ENCODE data around the gene PRSS22.

Gene PRSS22

DNA sequence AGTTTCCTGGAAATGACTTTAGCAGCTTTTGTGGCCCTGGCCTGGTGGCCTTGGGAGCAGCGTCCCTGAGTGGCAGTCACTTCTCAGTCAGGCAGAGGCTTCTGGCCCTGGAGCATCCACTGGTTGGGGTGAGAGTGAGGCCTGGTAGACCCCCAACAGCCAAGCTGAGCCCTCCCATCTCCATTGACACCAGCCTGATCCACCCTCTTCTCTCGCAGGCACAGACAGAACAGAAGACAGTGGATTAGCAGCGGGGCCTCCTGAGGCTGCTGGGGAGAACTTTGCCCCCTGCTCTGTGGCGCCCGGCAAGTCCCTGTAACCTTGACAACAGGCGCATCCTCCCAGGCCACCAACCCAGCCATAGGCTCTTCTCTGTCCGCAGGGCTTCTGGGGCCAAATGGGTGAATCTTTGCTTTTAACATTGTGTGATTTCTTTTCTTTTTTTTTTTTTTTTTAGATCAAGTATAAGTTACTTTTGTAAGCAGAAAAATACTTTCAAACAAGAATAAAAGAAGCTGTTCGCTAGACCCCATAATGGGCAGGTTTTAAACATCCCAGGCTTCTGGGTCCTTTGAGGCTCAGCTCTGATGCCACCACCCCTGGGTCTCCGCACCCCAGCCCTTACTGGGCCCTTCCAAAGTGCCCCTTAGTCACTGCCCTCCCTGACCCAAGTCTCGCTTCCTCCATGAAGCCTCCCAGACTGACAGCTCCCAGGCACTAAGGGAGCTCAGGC lies 41.0 kb upstream of the PRSS22 start:
- H3K27me3 Mint-ChIP-seq (ENCODE audit: low read depth), result no peaks in the 10 kb centered on the region
- peaks cover 4% of the 10 kb centered on the region for H3K36me3 Mint-ChIP-seq (ENCODE audit: low read depth)
- no peaks in the 10 kb centered on the region for H3K9me3 Mint-ChIP-seq
- TF ChIP-seq, protein P1, sequence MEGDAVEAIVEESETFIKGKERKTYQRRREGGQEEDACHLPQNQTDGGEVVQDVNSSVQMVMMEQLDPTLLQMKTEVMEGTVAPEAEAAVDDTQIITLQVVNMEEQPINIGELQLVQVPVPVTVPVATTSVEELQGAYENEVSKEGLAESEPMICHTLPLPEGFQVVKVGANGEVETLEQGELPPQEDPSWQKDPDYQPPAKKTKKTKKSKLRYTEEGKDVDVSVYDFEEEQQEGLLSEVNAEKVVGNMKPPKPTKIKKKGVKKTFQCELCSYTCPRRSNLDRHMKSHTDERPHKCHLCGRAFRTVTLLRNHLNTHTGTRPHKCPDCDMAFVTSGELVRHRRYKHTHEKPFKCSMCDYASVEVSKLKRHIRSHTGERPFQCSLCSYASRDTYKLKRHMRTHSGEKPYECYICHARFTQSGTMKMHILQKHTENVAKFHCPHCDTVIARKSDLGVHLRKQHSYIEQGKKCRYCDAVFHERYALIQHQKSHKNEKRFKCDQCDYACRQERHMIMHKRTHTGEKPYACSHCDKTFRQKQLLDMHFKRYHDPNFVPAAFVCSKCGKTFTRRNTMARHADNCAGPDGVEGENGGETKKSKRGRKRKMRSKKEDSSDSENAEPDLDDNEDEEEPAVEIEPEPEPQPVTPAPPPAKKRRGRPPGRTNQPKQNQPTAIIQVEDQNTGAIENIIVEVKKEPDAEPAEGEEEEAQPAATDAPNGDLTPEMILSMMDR (IDR thresholded peaks at IDR 0.05; ENCODE audit: unreplicated experiment in 3 of 3), result no peak
- no peak overlapping the region for H3K4me3 Mint-ChIP-seq
- peaks cover 4% of the 10 kb centered on the region for H3K4me1 Mint-ChIP-seq
- H3K27ac Mint-ChIP-seq, result peak overlapping the region in 2 of 3 experiments; percentile 56 to 88

DNA sequence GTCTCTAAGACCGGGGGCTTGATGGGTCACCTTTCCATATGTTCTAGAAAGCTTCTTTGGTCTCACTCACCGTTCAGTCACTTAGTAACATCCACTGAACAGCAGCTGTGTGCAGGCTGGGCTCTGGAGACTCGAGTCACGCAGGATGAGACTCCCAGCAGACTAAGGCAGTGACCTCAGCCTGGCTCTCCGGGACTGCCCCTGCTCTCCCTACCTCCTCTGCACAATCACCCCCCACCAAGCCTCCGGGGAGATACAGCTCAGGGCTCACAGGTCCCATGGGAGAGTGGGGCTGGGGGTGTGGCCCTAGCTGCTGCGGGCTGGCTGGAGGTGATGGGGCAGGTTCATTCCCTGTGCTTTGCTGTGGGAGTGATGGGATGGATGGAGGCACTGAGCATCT lies 39.1 kb upstream of the PRSS22 start:
- no peak overlapping the region for H3K4me3 Mint-ChIP-seq
- no peak overlapping the region for H3K27ac Mint-ChIP-seq
- TF ChIP-seq, protein P1 (IDR thresholded peaks at IDR 0.05; ENCODE audit: unreplicated experiment in 3 of 3), result no peak
- peaks cover 4% of the 10 kb centered on the region for H3K36me3 Mint-ChIP-seq (ENCODE audit: low read depth)
- H3K27me3 Mint-ChIP-seq (ENCODE audit: low read depth), result no peaks in the 10 kb centered on the region
- no peaks in the 10 kb centered on the region for H3K9me3 Mint-ChIP-seq
- no peaks in the 10 kb centered on the region for H3K4me1 Mint-ChIP-seq

DNA sequence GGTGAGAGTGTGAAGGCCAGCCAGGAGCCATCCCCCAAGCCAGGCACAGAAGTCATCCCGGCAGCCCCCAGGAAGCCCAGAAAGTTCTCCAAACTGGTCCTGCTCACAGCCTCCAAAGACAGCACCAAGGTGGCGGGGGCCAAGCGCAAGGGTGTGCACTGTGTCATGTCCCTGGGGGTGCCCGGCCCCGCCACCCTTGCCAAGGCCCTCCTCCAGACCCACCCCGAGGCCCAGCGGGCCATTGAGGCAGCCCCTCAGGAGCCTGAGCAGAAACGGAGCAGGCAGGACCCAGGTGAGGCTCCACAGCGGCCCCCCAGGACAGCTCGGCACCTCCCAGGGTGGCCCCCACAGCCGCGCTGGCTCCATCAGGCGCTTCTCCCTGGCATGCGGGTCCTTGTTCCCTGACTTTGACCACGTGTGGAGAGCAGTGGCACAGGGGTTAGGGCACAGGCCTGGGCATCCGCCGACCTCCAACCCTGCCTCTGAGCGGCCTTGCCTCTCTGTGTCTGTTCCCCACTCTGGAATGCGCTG lies 38.6 kb upstream of the PRSS22 start:
- no peak overlapping the region for H3K27ac Mint-ChIP-seq
- H3K4me1 Mint-ChIP-seq, result no peaks in the 10 kb centered on the region
- H3K36me3 Mint-ChIP-seq (ENCODE audit: low read depth), result peaks cover 4% of the 10 kb centered on the region
- H3K9me3 Mint-ChIP-seq, result no peaks in the 10 kb centered on the region
- no peak overlapping the region for H3K4me3 Mint-ChIP-seq
- TF ChIP-seq, protein P1 (IDR thresholded peaks at IDR 0.05; ENCODE audit: unreplicated experiment in 3 of 3), result no peak
- no peaks in the 10 kb centered on the region for H3K27me3 Mint-ChIP-seq (ENCODE audit: low read depth)

DNA sequence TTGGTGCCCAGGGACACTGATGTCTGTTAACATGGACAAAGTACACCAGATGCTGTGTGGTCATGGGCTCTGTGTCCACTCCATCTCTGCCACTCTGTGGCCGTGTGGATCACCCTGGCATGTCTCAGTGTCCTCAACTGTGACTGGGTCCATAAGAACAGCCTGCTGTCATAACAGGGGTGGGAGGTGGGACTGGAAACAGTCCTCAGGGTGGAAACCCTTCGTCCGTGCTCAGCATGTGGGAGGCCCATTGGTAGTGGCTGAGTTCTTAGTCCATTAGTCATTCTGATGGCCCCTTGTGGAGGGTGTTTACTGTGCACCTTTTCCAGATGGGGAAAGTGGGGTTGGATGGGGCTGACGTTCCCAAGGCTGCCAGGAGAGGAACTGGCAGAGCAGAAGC lies 37.8 kb upstream of the PRSS22 start:
- no peaks in the 10 kb centered on the region for H3K9me3 Mint-ChIP-seq

DNA sequence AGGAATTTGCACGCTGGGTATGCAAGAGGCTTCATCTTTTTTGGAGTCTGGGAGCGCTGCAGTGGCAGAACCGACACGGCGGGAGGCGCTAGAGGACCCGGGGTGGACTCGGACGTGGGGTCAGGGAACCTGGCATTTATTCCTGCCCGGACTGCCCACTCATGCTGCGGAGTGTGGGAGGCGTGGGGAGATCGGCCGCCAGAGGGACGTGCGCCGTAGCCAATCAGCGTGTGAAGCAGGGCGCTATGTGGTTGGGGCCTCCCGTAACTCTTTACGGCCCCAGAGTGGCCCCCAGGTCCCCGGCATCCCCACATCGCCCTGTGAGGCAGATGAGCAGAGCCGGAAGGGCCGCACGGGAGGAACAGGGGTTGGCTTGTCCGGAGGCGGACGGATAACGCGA lies 36.3 kb upstream of the PRSS22 start:
- Mint-ChIP-seq H3K9me3 (no peaks in the 10 kb centered on the region), H3K4me3 (no peak overlapping the region), H3K36me3 (ENCODE audit: low read depth) (no peaks in the 10 kb centered on the region), H3K27me3 (ENCODE audit: low read depth) (no peaks in the 10 kb centered on the region), H3K4me1 (peaks cover 5% of the 10 kb centered on the region), H3K27ac (no peak overlapping the region)
- TF ChIP-seq, protein P1 (IDR thresholded peaks at IDR 0.05; ENCODE audit: unreplicated experiment in 3 of 3), result no peak

More for the DNA sequence above, 37.8 kb upstream of the PRSS22 start:
- Mint-ChIP-seq H3K36me3 (ENCODE audit: low read depth) (peaks cover under 1% of the 10 kb centered on the region), H3K27ac (no peak overlapping the region), H3K27me3 (ENCODE audit: low read depth) (no peaks in the 10 kb centered on the region), H3K4me3 (no peak overlapping the region), H3K4me1 (peaks cover 2% of the 10 kb centered on the region)
- TF ChIP-seq, protein P1 (IDR thresholded peaks at IDR 0.05; ENCODE audit: unreplicated experiment in 3 of 3), result no peak

DNA sequence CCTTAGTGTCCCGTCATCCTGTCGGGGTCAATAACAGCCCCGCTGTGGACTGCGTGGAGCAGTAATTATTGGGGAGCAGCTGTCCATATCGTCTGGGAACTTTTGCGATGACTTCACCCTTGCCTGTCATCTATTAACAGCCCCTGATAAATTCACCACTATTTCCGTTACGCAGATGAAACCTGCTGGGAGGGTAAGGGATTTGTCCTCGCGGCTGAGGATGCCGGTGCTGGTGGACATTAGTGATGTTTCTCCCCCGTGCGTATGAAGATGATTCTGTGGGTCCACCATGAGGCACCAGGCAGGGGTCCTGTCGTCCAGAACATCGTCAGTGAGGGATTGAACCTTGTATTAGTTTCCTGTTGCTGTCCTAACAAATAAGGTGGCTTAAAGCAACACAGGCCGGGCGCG lies 26.1 kb upstream of the PRSS22 start:
- H3K27ac Mint-ChIP-seq, result peak overlapping the region; percentile 75 to 91 (median 80)
- no peaks in the 10 kb centered on the region for H3K9me3 Mint-ChIP-seq
- H3K4me3 Mint-ChIP-seq, result peak overlapping the region; percentile 90 to 95 (median 91)
- peaks cover 7% of the 10 kb centered on the region for H3K4me1 Mint-ChIP-seq
- H3K36me3 Mint-ChIP-seq (ENCODE audit: low read depth), result peaks cover 7% of the 10 kb centered on the region
- TF ChIP-seq, protein P1 (IDR thresholded peaks at IDR 0.05; ENCODE audit: unreplicated experiment in 3 of 3), result no peak
- H3K27me3 Mint-ChIP-seq (ENCODE audit: low read depth), result peaks cover 12% of the 10 kb centered on the region

All from nephron (organoid).